DOHH2 (cell line): ENCODE results near the gene CCNA1.
A peak's percentile ranks its signal among the peaks of the same experiment; 100 is the strongest.

Source experiments
- H3F3A ChIP-seq: fragments of 200-600 bp; sonication (generic), shearing (Covaris generic); 2 replicates; pipeline ENCODE4 v1.6.0; 2016; ENCODE audit warnings: antibody characterized with exemption, mild to moderate bottlenecking; ENCODE audit not compliant: control insufficient read depth, insufficient read depth
- H3K27ac ChIP-seq: fragments of 200-600 bp; sonication (generic); 2 replicates; pipeline ENCODE4 v1.5.1; 2014; ENCODE audit warnings: low read depth, mild to moderate bottlenecking, low read length, moderate library complexity
- H3K27me3 ChIP-seq: fragments of 200-600 bp; sonication (generic); 2 replicates; pipeline ENCODE4 v1.6.1; 2014; ENCODE audit warnings: mild to moderate bottlenecking, low read length, mixed read lengths; ENCODE audit not compliant: control insufficient read depth
- H3K36me3 ChIP-seq: fragments of 200-600 bp; sonication (generic); 2 replicates; pipeline ENCODE4 v1.6.1; 2014; ENCODE audit warnings: mild to moderate bottlenecking, low read length, moderate library complexity, mixed read lengths; ENCODE audit not compliant: control insufficient read depth
- H3K4me1 ChIP-seq: fragments of 200-600 bp; sonication (generic); 2 replicates; pipeline ENCODE4 v1.6.1; 2014; ENCODE audit warnings: mild to moderate bottlenecking, low read length, mixed read lengths; ENCODE audit not compliant: control insufficient read depth
- H3K4me2 ChIP-seq: fragments of 200-600 bp; sonication (generic); 2 replicates; pipeline ENCODE4 v1.6.0; 2014; ENCODE audit warnings: mild to moderate bottlenecking, low read length, moderate library complexity
- H3K4me3 ChIP-seq: fragments of 200-600 bp; sonication (generic); 2 replicates; pipeline ENCODE4 v1.5.1; 2014; ENCODE audit warnings: mild to moderate bottlenecking, low read length, mixed read lengths
- H3K79me2 ChIP-seq: fragments of 200-600 bp; sonication (generic); 2 replicates; pipeline ENCODE4 v1.6.1; 2014; ENCODE audit warnings: mild to moderate bottlenecking, low read length, mixed read lengths; ENCODE audit not compliant: control insufficient read depth
- H3K9me2 ChIP-seq: fragments of 200-600 bp; sonication (generic); replicated peaks from 2 replicates; pipeline ENCODE4 v1.6.1; 2014; ENCODE audit warnings: mild to moderate bottlenecking, low read length, mixed read lengths; ENCODE audit not compliant: control insufficient read depth
- H3K9me3 ChIP-seq: fragments of 200-600 bp; sonication (generic); 2 replicates; pipeline ENCODE4 v1.6.1; 2014; ENCODE audit warnings: antibody characterized with exemption, low read length, mixed read lengths; ENCODE audit not compliant: control insufficient read depth, insufficient read depth
- H4K20me1 ChIP-seq: fragments of 200-600 bp; sonication (generic); 2 replicates; pipeline ENCODE4 v1.6.0; 2014; ENCODE audit warnings: low read depth, mild to moderate bottlenecking, antibody characterized with exemption, low read length, moderate library complexity; ENCODE audit not compliant: control insufficient read depth, insufficient read depth
- CTCF ChIP-seq: fragments of 200-600 bp; sonication (generic); IDR thresholded peaks from one replicate; pipeline ENCODE4 v1.5.1; 2014; ENCODE audit warnings: antibody characterized with exemption, mild to moderate bottlenecking, low read depth, low read length; ENCODE audit not compliant: poor library complexity, severe bottlenecking
- EZH2phosphoT487 ChIP-seq: fragments of 200-600 bp; sonication (generic); IDR thresholded peaks from 2 replicates; pipeline ENCODE4 v1.6.1; 2017; ENCODE audit warnings: borderline replicate concordance, mild to moderate bottlenecking, antibody characterized with exemption, low read length, moderate library complexity, mixed read lengths

CCNA1 gene

GRCh38 chr13:36417331-36417730, 15.0 kb upstream of the CCNA1 start:
- H3K4me2 ChIP-seq: no peak overlapping the region
- H3K79me2 ChIP-seq: no peaks in the 10 kb centered on the region
- TF ChIP-seq CTCF (no peak), EZH2phosphoT487 (no peak)
- no peak overlapping the region for H3K4me3 ChIP-seq
- H3K9me2 ChIP-seq: no peaks in the 10 kb centered on the region; the same call in 1 of the 2 replicates
- no peak overlapping the region for H3K27ac ChIP-seq
- H3F3A ChIP-seq: no peaks in the 10 kb centered on the region
- no peaks in the 10 kb centered on the region for H3K36me3 ChIP-seq
- no peaks in the 10 kb centered on the region for H4K20me1 ChIP-seq
- no peaks in the 10 kb centered on the region for H3K9me3 ChIP-seq
- no peaks in the 10 kb centered on the region for H3K27me3 ChIP-seq
- peaks cover 9% of the 10 kb centered on the region for H3K4me1 ChIP-seq

- TF ChIP-seq CTCF: no peak
- Histone ChIP-seq H3K4me2 (no peak overlapping the region), H3K9me3 (no peaks in the 10 kb centered on the region), H3K36me3 (no peaks in the 10 kb centered on the region), H4K20me1 (no peaks in the 10 kb centered on the region), H3K4me3 (no peak overlapping the region), H3K27me3 (no peaks in the 10 kb centered on the region), H3K4me1 (peaks cover 9% of the 10 kb centered on the region), H3F3A (no peaks in the 10 kb centered on the region), H3K9me2 (no peaks in the 10 kb centered on the region), H3K27ac (no peak overlapping the region), H3K79me2 (no peaks in the 10 kb centered on the region)
Measured at GRCh38 chr13:36418022-36418805, 14.1 kb upstream of the CCNA1 start.

- H3K4me2 ChIP-seq: no peak overlapping the region
- no peaks in the 10 kb centered on the region for H3K9me3 ChIP-seq
- H4K20me1 ChIP-seq: no peaks in the 10 kb centered on the region
- no peaks in the 10 kb centered on the region for H3K4me1 ChIP-seq
- H3K79me2 ChIP-seq: no peaks in the 10 kb centered on the region
- H3K4me3 ChIP-seq: no peak overlapping the region
- H3K27me3 ChIP-seq: no peaks in the 10 kb centered on the region
- no peak for TF ChIP-seq EZH2phosphoT487
- TF ChIP-seq CTCF: peak; percentile 89
- no peaks in the 10 kb centered on the region for H3K36me3 ChIP-seq
- H3K9me2 ChIP-seq: no peaks in the 10 kb centered on the region
- no peaks in the 10 kb centered on the region for H3F3A ChIP-seq
- no peak overlapping the region for H3K27ac ChIP-seq
Measured at GRCh38 chr13:36420437-36420891, 11.8 kb upstream of the CCNA1 start.
